Heart left ventricle (tissue), 16 donors: Measurements from ENCODE around the gene RNASEH2B. TPM values are rescaled to one million over a fixed set of nuclear protein-coding genes. Genes with fewer than 3 reads are reported as not detected.

Experiments
- ATAC-seq, 4 donors: fragments of 200-7000 bp; cut with Tn5 transposase; one replicate each; pipeline ENCODE4 v1.9.1; 2020 to 2022; ENCODE audit warnings: moderate library complexity in 4 of 4, mild to moderate bottlenecking in 3 of 4, moderate number of reproducible peaks in 1 of 4
- DNase-seq, 5 donors: peaks; one replicate each; pipeline ENCODE4 v3.0.0-alpha.2; 2020
- H3K27ac ChIP-seq, 12 donors: fragments of 200-600 bp; sonication (generic) in 4 of 12; one replicate each; pipeline versions ENCODE4 v1.5.0 to v1.8.0; 2016 to 2022; ENCODE audit warnings: mild to moderate bottlenecking in 2 of 12
- H3K27me3 ChIP-seq, 9 donors: fragments of 200-600 bp; sonication (generic) in 2 of 9; one replicate each; pipeline versions ENCODE4 v1.5.1 to v1.8.0; 2016 to 2022; ENCODE audit warnings: mild to moderate bottlenecking in 3 of 9
- H3K36me3 ChIP-seq, 9 donors: fragments of 200-600 bp; sonication (generic) in 2 of 9; one replicate each; pipeline versions ENCODE4 v1.5.0 to v1.8.0; 2018 to 2022; ENCODE audit warnings: mild to moderate bottlenecking in 2 of 9
- H3K4me1 ChIP-seq, 12 donors: fragments of 200-600 bp; sonication (generic) in 4 of 12; one replicate each; pipeline versions ENCODE4 v1.5.0 to v1.8.0; 2016 to 2022; ENCODE audit warnings: mild to moderate bottlenecking in 3 of 12
- H3K4me3 ChIP-seq, 12 donors: fragments of 200-600 bp; sonication (generic) in 4 of 12; one replicate each; pipeline versions ENCODE4 v1.5.0 to v1.8.0; 2017 to 2022; ENCODE audit warnings: mild to moderate bottlenecking in 9 of 12, moderate library complexity in 4 of 12
- H3K9me3 ChIP-seq, 12 donors: fragments of 200-600 bp; sonication (generic) in 4 of 12; one replicate each; pipeline versions ENCODE4 v1.5.0 to v1.8.0; 2016 to 2022; ENCODE audit warnings: mild to moderate bottlenecking in 1 of 12
- POLR2A ChIP-seq, 2 donors: fragments of 450-650 bp; IDR thresholded peaks; one replicate each; pipeline ENCODE4 v1.6.1; 2017; ENCODE audit warnings: antibody characterized with exemption in 2 of 2, mild to moderate bottlenecking in 2 of 2, moderate library complexity in 2 of 2
- WGBS, 4 donors: extraction: QIAGEN DNeasy Blood & Tissue Kit in 2 of 4; methylation state at CpG; one replicate each; pipeline versions ENCODE4 v1.1.5 to v1.1.7; 2013 to 2018; 5-methylcytosine and 5-hydroxymethylcytosine counted together
- intact Hi-C, 10 donors: fragments of 100-400 bp; cut with DNase I; formaldehyde crosslinking; loops; one replicate each; pipeline versions ENCODE4 v1.11.1 to v1.14.2; 2022
- polyA plus RNA-seq, 2 donors: library from polyadenylated mRNA; stranded (reverse); fragments of 200-250 nt; gene quantifications; one replicate each; pipeline ENCODE4 v1.2.3, GENCODE V29; 2013
- total RNA-seq, 9 donors: library from RNA; depleted of rRNA in 2 of 9; stranded (reverse); fragments of >200 nt in 2 of 9; fragmentation: NEBNext Ultra II Directional in 3 of 9; extraction: Animal tissue kit (Norgen Biotek cat#: 25700) in 3 of 9; gene quantifications; one replicate each; pipeline versions ENCODE4 v1.1.0 to v1.2.4, GENCODE V29; 2016 to 2023
- TF ChIP-seq, protein P1 (sequence below), 12 donors: fragments of 200-600 bp; sonication (generic) in 4 of 12; IDR thresholded peaks; one replicate each; pipeline versions ENCODE4 v1.5.0 to v1.8.0; 2018 to 2022; ENCODE audit warnings: antibody characterized with exemption in 12 of 12, mild to moderate bottlenecking in 5 of 12
- donor health status: ischemic (EF 13 %, LVEDD 7.1; RV severe dilation, severe dysfunction).
- donor health status: healthy with polysubstance abuse.
- donor health status: DM: no; HTN: yes; CAD: no.
- donor health status: DM: no; HTN: no; CAD: no.
- donor health status: ischemic (EF 25% LVEDD 6.9; RV normal size, moderate dysfunction).
- donor health status: ischemic (EF 25% LVEDD 5.7; RV mildly dilated, moderate dysfunction).
- donor health status: healthy.
- donor health status: DM: yes; HTN: yes; CAD: no.
- donor health status: ischemic (EF 35%, LVEDD 5.7; RV mildly dilated, moderate dysfunction).
- donor health status: nonischemic (EF 11% LVEDD 7.7; RV severe dilation, severe dysfunction).
- donor health status: DM: yes; HTN: yes; CAD: no.
- donor health status: PGD.
- donor health status: ischemic (EF 29% LVEDD 5.4; RV normal size, mild dysfunction).
- donor health status: nonischemic (EF 23%, LVEDD 6.1; RV moderate dilation, normal function).

The RNASEH2B gene
- total and polyA plus RNA-seq, 11 donors: 22.7 to 61.9 (median 43.4) TPM

DNA sequence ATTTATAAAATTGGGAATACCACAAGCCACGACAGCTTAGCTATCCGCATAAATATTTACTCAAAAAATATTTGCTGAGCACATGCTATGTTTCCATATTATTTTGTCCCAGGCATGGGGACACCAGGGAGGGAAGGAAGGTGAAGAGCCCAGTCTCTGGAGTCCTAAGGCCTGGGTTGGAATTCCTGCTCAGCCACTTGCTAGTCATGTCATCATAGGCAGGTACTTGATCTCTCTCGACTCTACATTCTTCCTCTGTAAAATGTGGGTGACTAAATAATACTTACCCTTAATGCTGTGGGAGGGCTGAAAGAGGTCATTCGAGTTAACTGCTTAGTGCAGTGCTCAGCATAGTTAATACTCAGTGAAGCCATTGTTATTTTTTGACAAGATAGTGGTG, 4.3 kb upstream of the RNASEH2B start:
- WGBS, 4 donors: 80 to 89% (median 82%) methylated on average over 4 of the region's 4 CpGs

GRCh38 chr13:50907781-50908180, 1.8 kb upstream of the RNASEH2B start:
- Histone ChIP-seq H3K4me3 (no peak overlapping the region), H3K4me1 (peaks cover 0 to 34% (median 23%) of the 10 kb centered on the region in 12 donors), H3K9me3 (no peaks in the 10 kb centered on the region), H3K36me3 (no peaks in the 10 kb centered on the region), H3K27ac (no peak overlapping the region), H3K27me3 (no peaks in the 10 kb centered on the region)
- 90 to 96% (median 92%) methylated on average over 7 of the region's 7 CpGs for WGBS, 4 donors
- no peak for ATAC-seq
- no peak for TF ChIP-seq POLR2A (IDR thresholded peaks at IDR 0.05)
- intact Hi-C loops: no loop called here
- DNase-seq: no peak

More for the DNA sequence above, 4.3 kb upstream of the RNASEH2B start:
- Histone ChIP-seq H3K27ac (no peak overlapping the region), H3K4me3 (no peak overlapping the region), H3K36me3 (no peaks in the 10 kb centered on the region), H3K9me3 (no peaks in the 10 kb centered on the region), H3K4me1 (peaks cover 0 to 11% (median 5%) of the 10 kb centered on the region in 12 donors), H3K27me3 (no peaks in the 10 kb centered on the region)
- TF ChIP-seq, protein P1, sequence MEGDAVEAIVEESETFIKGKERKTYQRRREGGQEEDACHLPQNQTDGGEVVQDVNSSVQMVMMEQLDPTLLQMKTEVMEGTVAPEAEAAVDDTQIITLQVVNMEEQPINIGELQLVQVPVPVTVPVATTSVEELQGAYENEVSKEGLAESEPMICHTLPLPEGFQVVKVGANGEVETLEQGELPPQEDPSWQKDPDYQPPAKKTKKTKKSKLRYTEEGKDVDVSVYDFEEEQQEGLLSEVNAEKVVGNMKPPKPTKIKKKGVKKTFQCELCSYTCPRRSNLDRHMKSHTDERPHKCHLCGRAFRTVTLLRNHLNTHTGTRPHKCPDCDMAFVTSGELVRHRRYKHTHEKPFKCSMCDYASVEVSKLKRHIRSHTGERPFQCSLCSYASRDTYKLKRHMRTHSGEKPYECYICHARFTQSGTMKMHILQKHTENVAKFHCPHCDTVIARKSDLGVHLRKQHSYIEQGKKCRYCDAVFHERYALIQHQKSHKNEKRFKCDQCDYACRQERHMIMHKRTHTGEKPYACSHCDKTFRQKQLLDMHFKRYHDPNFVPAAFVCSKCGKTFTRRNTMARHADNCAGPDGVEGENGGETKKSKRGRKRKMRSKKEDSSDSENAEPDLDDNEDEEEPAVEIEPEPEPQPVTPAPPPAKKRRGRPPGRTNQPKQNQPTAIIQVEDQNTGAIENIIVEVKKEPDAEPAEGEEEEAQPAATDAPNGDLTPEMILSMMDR (IDR thresholded peaks at IDR 0.05): no peak
- no peak for TF ChIP-seq POLR2A (IDR thresholded peaks at IDR 0.05)
- ATAC-seq: no peak
- DNase-seq: no peak
- intact Hi-C loops: no loop called here

- WGBS, 4 donors: 49 to 59% (median 52%) methylated on average over 4 of the region's 4 CpGs
- H3K4me3 ChIP-seq: no peak overlapping the region
- intact Hi-C loops: no loop called here
- no peak for TF ChIP-seq POLR2A (IDR thresholded peaks at IDR 0.05)
- TF ChIP-seq, protein P1 (IDR thresholded peaks at IDR 0.05): no peak
- no peaks in the 10 kb centered on the region for H3K9me3 ChIP-seq
- ATAC-seq (no peak), DNase-seq (no peak)
- no peaks in the 10 kb centered on the region for H3K27me3 ChIP-seq
- peak overlapping the region in 1 of 12 donors; percentile 89 for H3K27ac ChIP-seq
- peaks cover 0 to 35% (median 23%) of the 10 kb centered on the region in 12 donors for H3K4me1 ChIP-seq
- H3K36me3 ChIP-seq: no peaks in the 10 kb centered on the region
These were observed 1.2 kb upstream of the RNASEH2B start for GRCh38 chr13:50908371-50908770.

- H3K36me3 ChIP-seq: no peaks in the 10 kb centered on the region
- intact Hi-C loops: loop anchor here in 9 of 10 donors (2.0 to 10.0 kb wide), 21 partner anchors 103 to 1246 kb away; partner anchors contain the start of gene TRIM13 (in 2 of the 9)
- H3K4me3 ChIP-seq: peak overlapping the region; percentile 70 to 88 (median 78)
- H3K27me3 ChIP-seq: no peaks in the 10 kb centered on the region
- H3K27ac ChIP-seq: peak overlapping the region; percentile 76 to 93 (median 86)
- TF ChIP-seq POLR2A (IDR thresholded peaks at IDR 0.05): no peak
- TF ChIP-seq, protein P1 (IDR thresholded peaks at IDR 0.05): peak in 1 of 12 donors; percentile 3
- H3K9me3 ChIP-seq: no peaks in the 10 kb centered on the region
- WGBS, 4 donors: 0 to 2% (median 1%) methylated on average over 13 of the region's 13 CpGs
- ATAC-seq: peak; percentile 36 to 55 (median 47)
- H3K4me1 ChIP-seq: peaks cover 0 to 53% (median 33%) of the 10 kb centered on the region in 12 donors
- DNase-seq: peak in 3 of 5 donors; percentile 41 to 60 (median 43)
These were observed 854 bp downstream of the RNASEH2B start for GRCh38 chr13:50910485-50910805.
